NCI-H1694 treated with DMSO at 0.1 percent for 48 hours (cell line): ENCODE data around the gene ZNF792.
"Not testable (repeated sequence)": the region's sequence is repeated elsewhere in the genome, so short reads cannot be mapped to it uniquely, and the experiment has no call there.

Source experiments
- DNase-seq: peaks from one replicate; lab custom pipeline; 2025; lab: John Stamatoyannopoulos, UW

ZNF792 gene

DNA sequence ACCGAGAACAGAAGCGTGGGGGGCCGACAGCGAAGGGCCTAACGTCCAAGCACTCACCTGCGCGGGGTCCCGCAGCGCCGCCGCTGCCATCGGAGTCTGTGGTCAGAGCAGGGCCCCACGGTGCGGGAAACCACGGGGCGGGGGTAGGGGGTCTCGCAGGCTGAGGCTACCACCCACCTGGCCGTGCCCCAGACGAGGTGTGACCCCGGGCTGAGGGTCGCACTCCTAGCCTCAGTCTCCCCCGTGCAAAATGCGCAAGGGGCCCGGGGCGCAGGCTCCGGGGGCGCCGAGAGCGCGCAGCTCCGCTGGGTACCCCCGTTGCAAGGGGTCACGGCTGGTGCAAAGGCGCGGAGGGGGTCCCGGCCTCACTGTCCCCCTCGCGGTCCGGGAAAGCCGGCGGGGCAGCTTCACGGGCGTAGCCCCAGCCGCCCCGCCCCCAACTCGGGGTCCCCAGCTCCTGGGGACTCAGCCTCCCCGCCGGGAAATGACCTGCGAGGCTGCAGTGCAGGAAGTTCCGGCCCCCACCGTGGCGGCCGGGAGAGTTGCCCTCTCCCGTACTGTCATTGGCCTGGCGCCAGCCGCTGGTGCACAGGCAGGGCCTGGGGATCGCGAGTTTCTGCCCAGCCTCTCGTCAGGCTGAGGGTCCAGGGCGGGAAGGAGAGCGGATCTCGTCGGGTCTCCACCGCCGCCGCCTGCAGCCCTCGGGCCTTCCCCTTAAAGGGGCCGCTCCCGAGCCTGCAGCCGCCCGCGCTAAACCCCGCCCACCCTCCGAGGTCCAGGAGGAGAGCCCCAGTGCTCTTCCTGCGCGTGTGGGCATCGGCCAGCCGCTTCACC, at the start of gene ZNF792:
TSS of gene ZNF792 (minus strand) at position 657 of the 834 bp plus-strand sequence. CDS start at position 90, 567 bp downstream.
- DNase-seq = peak; percentile 1

DNA sequence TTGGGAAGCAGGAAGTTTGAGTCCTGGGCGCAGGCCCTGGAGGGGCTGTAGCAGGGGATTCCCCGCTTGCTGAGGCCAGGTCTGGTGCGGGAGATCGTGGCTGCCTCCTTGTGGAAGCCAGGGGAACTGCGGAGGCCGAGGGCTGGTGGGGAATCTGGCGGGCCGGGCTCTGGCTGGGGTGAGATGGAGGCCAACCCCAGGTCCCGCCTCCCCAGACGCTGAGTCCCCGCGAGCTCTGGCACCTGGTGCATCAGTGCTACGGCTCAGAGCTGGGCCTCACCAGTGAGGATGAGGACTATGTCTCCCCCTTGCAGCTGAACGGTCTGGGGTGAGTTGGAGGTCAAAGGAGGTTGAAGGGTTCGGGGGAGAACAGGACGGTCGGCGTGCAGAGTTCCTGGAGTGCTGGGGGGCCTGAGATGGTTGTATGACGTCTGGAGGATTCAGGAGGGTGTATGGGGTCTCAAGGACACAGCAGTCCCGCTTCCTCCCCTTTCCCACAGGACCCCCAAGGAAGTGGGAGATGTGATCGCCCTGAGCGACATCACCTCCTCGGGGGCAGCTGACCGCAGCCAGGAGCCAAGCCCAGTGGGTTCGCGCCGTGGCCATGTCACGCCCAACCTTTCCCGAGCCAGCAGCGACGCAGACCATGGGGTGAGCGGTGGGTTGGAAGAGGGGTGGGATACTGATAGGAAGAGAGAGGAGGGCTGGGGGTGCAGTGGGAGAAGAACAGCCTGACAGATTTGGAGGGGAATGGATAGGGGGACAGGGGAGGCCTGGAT, 49.2 kb upstream of the ZNF792 start:
- peak; percentile 30 for DNase-seq

DNA sequence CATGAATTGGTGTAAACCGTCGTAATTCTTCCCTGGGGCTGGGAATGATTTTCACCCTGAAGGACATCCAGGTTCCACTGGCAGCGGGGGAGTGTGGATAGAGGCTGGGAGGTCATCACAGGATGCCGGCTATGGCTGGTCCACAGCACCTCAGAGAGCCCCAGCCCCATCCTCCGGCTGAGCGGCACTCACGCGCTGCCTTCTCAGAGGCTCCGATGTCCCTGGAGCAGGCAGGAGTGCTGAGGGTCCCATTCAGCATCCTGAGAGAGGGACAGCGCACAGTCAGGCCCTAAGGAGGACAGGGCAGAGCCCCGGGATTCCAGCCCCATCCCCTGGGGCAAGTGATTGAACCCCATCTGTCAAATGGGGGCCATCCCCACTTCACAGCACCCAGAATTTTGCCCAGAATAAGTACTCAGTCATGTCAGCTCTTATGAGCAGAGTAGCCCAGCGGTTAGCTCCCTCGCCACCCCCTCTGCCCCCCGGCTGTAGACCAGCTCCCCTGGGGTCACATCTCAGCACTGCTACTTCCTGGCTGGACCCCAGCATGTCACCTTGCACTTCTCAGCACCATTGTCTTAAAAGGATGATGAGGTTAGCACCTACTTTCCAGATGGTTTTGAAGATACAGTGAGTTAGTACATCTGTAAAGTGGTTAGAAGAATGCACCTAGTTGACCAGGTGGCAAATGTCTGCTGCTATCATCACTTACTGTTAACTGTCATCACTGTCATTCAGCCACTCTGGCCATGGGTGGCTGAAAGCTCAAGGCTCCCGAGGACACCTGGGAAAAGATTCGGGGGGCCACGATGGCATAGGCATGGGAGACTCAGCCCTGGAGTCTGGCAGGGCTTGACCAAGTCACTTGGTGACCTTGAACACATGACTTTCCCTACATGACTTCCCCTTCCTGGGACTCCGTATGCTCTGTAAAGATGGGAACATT, 48.0 kb upstream of the ZNF792 start:
- DNase-seq = no peak

DNA sequence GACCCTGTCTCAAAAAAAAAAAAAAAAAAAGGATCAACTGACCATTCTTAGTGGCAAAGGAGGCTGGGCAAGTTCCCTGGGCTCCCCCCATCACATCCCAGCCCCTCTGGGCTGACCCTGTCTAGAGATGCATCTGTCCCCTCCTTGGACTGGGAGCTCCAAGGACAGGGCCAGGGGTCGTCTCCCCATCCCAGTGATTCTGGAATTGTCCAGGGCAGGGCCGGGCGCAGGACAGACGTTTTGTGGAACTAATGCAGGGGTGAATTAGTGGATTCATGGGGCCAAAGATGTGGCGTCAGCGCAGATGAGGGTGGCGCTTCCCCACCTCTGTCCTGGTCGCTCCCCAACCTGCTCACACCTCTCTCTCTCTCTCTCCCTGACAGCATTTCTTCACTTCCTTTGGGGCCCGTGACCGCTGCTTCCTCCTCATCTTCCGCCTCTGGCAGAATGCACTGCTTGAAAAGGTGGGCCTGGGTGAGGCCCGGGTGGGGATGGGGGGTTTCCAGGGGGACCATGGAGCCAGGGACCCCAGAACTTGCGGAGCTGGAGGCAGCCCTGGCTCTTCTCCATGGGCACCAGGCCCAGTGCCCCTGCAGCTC, 47.2 kb upstream of the ZNF792 start:
- DNase-seq = no peak

DNA sequence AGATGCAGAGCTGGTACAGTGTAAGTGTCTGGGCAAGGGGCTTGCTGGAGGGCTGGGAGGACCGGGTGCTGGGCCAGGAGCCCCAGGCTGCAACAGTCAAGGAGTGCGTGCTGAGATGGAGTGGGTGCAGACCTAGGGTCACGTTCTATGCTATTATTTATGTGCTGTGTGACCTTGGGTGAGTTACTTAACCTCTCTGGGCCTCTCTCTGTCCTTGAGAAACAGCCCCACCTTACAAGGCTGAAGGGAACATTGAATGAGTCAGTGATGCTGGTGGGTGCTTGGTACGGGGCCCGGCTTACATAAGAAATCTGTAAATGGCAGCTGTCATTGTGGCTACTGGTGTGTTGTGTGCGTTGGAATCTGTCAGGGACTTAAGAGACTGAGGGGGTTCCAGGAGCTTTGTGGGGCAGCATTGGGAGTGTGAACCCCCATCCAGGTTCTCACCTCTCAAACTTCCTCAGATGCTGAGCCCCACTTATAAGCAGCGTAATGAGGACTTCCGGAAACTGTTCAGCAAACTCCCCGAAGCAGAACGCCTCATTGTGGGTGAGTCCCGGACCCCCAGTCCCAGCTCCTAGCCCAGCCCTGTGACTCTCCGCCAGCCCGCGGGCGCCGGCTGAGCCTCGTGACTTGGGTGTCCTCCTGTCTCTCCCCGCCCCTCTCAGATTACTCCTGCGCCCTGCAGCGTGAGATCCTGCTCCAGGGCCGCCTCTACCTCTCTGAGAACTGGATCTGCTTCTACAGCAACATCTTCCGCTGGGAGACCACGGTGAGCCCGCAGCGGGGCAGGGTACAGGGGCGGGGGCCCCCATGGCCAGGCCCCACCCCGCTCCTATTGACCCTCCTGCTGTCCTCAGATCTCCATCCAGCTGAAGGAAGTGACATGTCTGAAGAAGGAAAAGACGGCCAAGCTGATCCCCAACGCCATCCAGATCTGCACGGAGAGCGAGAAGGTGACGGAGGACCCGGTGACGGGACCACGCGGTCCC, 45.7 kb upstream of the ZNF792 start:
- no peak for DNase-seq

DNA sequence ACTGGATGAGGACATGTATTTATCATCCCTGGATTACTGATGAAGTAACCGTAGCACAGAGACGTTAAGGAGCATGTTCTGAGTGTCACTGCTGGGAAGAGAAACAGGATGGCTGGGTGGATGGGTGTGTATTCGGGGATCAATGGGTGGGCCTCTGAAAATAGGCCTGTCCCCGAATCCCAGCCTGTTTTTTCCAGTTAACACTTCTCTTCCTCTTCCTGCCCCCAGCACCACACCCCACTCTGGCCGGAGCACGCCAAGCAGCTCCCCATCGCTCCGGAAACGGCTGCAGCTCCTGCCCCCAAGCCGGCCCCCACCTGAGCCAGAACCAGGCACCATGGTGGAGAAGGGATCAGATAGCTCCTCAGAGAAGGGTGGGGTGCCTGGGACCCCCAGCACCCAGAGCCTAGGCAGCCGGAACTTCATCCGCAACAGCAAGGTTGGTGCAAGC, 44.9 kb upstream of the ZNF792 start:
- DNase-seq = no peak

DNA sequence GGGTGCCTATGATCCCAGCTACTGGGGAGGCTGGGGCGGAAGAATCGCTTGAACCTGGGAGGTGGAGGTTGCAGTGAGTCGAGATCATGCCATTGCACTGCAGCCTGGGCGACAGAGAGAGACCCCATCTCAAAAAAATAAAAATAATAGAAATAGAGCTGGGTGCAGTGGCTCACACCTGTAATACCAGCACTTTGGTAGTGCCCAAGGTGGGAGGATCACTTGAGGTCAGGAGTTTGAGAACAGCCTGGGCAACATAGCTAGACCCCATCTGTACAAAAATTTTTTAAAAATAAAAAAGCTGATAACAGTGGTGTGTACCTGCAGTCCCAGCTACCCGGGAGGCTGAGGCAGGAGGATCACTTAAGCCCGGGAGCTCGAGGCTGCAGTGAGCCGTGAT, 43.4 kb upstream of the ZNF792 start:
- not testable (repeated sequence) for DNase-seq

DNA sequence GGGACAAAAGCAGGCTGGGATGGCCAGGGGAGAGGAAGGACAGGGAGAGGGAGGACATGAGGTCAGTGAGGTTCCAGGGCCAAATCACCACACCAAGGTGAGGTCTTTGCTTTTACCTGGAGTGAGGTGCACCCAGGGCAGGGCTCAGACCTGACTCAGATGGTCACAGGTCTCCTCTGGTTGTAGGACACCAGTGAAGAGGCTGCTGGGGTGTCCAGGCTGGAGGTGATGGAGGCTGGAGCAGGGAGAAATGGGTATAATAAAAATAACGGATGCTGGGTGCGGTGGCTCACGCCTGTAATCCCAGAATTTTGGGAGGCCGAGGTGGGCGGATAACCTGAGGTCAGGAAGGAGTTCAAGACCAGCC, 43.0 kb upstream of the ZNF792 start:
- no peak for DNase-seq

DNA sequence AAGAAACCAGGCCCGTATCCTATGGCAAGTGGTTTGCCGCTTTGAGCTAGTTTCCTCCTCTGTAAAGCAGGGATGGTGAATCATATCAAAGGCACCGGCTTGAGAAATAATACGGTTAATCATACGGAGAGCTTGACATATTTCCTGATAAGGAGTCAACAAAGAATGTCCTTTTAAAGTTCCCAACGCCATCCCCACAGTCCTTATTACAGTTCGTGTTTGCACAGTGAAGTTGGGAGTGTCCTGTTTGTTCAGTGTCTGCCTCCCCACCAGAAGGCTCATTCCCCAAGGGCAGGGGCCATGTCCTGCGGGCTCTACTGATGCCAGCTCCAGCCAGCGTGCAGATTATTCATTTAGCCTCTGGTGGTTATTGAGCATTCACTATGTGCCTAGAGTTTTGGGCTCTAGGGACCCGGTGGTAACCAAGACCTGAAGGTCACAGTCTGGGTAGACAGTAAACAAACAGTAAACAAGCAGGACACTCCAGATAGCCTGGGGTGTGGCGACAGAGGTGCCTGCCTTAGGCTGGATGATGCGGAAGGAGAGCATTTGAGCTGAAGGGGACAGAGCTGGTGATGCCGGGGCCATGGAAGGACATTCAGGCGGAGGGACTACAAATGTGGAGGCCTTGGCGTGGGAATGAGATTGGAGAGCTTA, 42.4 kb upstream of the ZNF792 start:
- no peak for DNase-seq

DNA sequence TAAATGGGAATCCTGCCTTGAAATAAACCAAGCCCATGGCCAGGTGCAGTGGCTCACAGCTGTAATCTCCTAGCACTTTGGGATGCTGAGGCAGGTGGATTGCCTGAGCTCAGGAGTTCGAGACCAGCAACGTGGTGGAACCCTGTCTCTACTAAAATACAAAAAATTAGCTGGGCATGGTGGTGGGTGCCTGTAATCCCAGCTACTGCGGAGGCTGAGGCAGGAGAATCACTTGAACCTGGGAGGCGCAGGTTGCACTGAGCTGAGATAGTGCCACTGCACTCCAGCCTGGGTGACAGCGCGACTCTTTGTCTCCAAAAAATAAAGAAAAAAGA, 41.9 kb upstream of the ZNF792 start:
- not testable (repeated sequence) for DNase-seq

DNA sequence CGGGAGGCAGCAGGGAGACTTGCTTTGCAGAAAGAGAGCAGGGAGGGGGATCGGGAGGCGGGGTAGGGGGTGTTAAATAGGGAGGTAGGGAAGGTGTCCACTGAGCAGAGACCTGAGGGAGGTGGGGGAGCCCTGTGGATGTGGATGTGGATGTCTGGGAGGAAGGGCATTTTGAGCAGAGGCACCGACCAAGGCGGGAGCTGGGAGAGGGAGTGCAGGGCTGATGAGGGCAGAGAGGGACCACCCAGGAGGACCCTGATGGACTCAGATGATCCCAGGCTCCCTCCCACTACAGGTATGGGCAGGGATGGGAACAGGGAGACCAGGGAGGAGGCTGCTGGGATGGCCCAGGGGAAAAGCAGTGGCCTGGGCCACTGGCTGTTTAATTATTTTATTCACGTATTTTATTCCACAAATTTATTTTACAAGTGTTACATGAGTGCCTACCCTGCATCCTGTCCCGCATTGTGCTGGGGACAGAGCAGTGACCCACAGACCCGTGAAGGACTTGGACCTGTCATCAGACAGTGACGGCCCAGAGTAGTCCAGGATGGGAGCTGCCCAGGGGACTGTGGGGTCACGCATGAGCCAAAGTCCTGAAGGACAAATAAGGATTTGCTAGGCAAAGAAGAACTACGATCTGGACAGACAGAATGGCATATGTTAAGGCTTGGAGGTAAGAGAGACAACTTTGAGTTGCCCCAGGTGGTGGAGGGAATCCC, 41.4 kb upstream of the ZNF792 start:
- DNase-seq = no peak

DNA sequence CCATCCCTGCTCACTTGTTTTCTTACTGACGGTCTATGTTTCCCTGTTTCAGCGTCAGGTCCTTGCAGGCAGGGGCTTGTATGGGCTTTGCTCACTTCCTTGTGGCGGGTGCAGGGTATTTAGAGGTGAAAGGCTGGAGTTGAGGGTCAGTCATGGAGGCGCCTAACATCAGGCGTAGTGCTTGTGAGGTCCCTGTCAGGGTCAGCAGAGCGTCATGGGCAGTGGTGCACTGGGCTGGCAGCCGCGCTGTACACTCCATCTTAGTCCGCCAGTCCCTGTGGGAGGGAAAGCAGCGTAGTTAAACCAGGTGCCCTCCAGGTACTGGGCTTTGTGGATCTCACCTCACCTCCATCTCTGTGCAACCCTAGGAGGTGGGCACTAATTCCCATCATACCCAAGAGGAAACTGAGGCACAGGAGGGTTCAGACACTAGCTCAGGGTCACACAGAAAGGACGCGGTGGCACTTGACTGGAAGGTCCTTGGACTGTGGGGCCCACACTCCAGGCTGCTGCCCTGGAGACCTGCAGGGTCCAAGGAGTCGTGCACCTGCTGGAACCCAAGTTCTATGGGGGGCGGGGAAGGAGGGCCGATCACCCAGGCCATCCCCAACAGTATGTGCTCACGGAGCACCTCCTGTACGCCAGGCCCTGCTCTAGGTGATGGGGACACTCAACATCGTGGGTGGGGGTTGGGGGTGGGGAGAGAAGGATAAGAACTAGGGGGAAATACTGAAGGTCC, 40.7 kb upstream of the ZNF792 start:
- no peak for DNase-seq

DNA sequence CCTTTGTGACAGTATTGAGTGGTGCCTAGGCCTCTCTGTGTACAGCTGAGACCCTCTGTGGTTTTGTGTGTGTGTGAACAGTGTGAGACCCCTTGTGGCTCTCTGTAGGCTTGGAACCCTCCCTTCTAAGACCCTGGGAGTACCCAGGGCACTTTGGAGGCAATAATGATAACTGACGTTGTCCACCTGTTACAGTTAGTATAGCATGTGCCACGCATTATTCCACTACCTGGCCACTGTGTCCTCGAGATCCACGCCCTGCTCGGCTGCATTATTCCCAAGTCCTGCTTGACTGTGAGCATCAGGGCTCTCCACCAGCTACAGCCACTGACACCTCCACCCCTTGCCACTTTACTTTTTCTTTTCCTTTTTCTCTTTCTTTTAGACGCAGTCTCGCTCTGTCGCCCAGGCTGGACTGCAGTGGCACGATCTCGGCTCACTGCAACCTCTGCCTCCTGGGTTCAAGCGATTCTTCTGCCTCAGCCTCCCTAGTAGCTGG, 38.1 kb upstream of the ZNF792 start:
- no peak for DNase-seq

DNA sequence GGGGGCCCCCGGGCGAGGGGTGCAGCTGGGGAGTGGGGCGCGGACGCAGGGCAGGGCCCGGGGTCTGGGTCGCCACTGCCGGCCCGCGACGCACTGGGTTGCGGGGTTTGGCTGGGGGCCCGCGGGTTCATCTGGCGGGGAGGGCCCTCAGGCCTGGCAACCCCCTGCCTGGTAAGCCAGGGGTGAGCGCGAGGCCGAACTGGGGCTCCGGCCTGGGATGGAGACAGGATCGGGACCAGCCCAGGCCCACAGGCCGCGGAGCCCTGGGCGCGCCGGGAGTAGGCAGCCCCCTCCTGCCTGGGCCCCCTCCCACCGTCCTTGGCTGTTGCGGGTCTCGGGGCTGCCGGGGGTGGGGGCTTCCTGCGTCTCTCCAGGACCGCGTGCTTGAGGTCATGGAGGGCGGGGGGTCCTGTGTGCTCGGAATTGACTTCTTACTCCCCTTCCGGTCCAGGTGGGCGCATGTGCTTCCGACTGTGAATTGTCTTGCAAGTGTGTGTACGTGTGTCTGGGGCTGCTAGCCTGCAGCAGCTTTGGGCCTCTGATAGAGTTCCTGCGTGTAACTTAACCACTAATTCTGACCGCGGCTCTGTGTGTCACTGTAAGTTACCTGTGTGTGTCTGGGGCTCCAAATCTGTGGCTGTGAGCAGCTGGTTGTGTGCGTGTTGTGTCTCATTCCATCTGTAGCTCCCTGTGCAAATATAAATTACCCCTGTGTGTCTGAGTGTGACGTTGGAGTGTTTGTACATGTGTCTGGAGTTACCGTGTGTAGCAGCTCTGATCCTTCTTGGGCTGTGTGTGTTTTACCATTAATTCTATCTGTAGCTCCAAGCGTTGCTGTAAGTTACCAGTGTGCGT, 36.8 kb upstream of the ZNF792 start:
- peak; percentile 44 for DNase-seq

DNA sequence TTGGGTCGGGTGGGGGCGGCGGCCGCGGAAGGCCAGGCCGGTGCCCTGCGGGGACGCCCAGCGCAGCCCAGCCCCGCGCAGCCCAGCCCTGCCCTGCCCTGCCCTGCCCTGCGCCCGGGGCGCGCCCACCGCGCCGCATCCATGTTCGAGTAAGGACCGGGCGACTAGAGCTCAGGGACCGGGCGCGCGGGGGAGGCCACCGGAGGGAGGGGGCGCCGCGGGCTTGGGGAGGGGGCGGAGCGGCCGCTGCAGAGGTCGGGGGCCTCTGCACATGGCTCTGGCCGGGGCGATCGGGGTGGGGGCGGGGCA, 36.3 kb upstream of the ZNF792 start:
- DNase-seq = no peak

DNA sequence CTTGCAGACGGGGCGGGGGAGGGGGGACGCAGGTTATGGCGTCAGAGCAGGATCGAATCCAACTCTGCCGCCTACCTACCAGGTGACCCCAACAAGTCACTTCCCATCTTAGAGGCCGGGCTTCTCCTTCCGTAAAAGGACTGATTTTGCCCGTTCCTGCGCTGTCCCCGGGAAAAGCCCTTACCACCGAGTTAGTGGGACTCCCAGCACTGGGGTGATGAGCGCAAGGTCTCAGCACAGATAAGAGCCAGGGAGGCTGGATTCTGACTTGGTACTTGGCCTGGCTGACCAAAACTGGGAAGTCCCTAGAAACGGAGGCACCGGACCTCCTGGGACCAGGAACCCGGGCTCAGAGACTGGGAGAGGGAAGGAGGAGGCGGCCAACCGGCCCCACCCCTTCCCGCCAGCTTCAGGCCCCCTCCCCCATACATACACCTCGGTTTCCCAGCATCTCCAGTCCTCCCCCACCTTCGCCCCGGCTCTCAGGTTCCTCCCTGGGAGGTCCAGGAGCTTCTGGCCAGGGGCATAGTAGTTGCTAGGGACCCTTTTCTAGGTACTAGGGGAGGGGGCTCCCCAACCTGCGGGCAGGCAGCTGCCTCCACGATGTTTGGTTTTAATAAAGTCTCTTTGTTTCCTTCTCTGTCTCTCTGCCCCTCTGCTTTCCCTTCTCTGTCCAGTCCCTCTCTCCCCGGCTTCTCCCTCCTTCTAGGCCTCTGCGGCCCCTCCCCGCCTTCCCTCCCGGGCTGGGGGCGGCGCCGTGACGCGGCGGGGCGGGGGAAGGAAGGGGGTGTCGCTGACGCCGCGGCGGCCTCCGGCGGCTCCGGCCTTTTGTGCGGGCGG, 35.7 kb upstream of the ZNF792 start, which contains the start of gene GRAMD1A:
TSS of gene GRAMD1A (plus strand) at position 826 of the 840 bp plus-strand sequence. CDS start 156 bp downstream, outside the sequence.
- DNase-seq = peak; percentile 31
